GM19328 (cell line): Measurements from ENCODE around the gene ZNF598.
"Not testable (repeated sequence)": the region's sequence is repeated elsewhere in the genome, so short reads cannot be mapped to it uniquely, and the experiment has no call there.

Source experiments
- ATAC-seq: cut with Tn5 transposase; IDR thresholded peaks from one replicate; pipeline ENCODE4 v1.9.1; 2021; ENCODE audit warnings: mild to moderate bottlenecking, moderate library complexity; ENCODE audit not compliant: unreplicated experiment

The ZNF598 gene

DNA sequence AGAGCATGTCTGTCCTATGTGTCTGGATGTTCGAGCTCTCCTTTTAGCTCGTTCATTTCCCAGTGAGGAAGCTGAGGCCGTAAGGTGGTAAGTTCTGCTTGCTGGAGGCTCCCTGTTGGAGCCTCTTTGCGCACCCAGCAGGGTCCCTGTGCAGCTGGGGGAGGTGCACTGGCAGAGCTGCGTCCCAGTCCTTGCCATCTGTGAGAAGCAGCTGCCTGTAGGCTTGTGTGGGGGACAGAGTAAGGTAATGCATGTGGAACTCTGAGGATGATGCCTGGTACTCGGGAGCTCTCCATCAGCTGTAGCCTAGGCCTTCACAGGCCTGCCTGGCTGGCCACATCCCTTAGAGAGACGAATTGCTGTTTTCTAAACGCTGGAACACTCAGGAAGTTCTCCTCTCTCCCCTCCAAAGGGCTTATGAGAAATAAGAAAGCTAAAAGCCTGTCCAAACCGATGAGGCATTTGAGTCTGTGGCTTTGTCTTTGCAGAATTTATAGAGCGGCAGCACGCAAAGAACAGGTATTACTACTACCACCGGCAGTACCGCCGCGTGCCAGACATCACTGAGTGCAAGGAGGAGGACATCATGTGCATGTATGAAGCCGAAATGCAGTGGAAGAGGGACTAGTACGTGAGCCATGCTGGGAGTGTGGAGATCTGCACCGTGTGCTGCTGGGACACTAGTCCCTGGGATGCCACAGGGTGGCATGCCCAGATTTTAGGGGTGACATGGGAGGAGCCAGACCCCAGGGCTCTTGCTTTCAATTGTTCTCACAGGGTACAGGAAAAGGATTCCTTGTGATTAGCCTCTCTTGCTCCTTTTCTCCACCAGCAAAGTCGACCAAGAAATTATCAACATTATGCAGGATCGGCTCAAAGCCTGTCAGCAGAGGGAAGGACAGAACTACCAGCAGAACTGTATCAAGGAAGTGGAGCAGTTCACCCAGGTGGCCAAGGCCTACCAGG is 48.7 kb downstream of the ZNF598 start:
- no peak for ATAC-seq

DNA sequence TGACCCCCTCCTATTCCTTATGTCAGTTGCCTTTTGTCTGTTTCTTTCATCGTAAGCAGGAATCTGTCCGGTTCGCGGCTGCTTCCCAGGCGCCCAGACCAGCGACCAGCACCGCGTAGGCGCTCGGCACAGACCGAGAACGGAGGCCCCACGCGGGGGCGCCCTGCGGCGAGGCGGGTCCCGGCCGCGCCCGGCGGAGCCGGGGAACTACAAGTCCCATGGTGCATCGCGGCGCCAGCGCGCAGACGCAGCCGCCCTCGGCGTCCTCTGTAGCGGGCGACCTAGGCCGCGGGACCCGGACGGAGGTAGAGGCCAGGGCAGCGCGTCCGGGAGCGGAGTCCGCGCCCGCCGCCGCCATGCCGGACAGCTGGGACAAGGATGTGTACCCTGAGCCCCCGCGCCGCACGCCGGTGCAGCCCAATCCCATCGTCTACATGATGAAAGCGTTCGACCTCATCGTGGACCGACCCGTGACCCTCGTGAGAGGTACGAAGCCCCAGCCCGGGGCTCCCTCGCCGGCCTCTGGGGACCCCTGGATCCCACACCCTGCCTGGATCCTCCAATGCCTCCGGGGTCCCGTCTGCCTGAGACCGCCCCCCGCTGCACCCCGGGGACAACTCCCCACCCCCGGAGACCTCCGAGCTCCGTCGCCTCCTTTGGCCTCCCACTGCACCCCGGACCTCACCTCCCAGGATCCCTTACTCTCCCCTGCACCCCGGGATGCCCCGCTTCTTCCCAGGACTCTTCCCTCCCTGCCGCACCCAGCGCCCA is 50.2 kb downstream of the ZNF598 start, which contains the start of gene NDUFB10:
NDUFB10 (plus strand) TSS at position 270 of the 771 bp plus-strand sequence; CDS start at position 357, 87 bp downstream.
- peak; percentile 59 for ATAC-seq

DNA sequence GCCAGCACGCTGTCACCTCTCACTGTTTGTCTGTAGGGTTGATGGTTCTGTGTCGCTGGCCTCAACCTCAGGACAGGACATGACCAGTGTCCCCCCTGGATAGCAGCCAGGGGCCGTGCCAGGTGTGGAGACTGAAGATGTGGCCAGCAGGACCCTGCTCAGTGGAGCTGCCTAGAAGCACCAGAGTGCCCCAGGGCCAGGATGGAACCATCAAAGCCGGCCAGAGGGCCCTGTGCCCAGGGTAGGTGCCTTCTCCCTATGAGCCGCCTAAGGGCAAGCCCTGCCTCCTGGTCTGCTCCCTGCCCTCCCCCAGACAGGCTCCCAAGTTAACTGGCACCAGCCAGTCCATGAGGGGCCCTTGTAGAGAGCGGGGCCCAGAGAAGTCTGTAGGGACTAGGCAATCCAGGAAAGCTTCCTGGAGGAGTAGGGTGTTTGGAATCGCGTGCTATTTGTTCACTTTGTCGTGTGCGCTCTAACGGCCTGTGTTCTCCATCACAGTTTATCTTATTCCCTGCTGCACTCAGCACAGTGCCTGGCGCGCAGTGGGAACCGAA is 50.8 kb downstream of the ZNF598 start:
- ATAC-seq, result no peak

DNA sequence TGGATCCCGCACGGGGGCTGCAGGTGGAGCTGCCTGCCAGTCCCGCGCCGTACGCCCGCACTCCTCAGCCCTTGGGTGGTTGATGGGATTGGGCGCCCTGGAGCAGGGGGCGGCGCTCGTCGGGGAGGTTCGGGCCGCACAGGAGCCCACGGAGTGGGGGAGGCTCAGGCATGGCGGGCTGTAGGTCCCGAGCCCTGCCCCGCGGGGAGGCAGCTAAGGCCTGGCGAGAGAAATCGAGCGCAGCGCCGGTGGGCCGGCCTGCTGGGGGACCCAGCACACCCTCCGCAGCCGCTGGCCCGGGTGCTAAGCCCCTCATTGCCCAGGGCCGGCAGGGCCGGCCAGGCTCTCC is 51.5 kb downstream of the ZNF598 start:
- ATAC-seq, result not testable (repeated sequence)

DNA sequence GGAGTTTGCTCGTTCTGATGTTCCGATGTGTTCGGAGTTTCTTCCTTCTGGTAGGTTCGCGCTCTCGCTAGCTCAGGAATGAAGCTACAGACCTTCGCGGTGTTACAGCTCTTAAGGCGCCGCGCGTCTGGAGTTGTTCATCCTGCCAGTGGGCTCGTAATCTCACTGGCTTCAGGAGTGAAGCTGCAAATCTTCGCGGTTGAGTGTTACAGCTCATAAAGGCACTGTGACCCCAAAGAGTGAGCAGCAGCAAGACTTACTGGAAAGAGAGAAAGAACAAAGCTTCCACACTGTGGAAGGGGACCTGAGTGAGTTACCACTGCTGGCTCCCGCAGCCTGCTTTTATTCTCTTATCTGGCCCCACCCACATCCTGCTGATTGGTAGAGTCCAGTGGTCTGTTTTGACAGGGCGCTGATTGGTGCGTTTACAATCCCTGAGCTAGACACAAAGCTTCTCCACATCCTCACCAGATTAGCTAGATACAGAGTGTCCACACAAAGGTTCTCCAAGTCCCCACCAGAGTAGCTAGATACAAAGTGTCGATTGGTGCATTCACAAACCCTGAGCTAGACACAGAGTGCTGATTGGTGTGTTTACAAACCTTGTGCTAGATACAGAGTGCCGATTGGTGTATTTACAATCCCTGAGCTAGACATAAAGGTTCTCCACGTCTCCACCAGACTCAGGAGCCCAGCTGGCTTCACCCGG is 52.0 kb downstream of the ZNF598 start:
- ATAC-seq, result not testable (repeated sequence)

DNA sequence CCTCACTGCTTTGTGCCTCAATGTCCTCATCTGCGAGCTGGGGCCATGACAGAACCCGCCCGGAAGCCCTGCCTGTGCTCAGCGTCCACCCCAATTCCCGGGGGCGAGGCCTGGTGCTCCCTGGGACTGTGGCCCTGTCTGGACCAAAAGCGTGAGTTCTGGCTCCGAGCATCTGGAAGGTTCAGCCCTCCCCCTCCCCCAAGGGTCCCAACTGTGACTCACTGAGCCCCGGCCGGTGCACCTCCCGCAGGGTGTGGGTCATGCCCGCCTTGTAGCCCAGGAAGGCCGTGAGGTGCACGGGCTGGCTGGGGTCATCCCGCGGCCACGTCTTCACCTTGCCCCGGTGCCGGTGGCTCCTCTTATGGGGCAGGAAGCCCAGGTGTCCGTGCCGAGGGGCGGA is 55.9 kb downstream of the ZNF598 start:
- no peak for ATAC-seq

DNA sequence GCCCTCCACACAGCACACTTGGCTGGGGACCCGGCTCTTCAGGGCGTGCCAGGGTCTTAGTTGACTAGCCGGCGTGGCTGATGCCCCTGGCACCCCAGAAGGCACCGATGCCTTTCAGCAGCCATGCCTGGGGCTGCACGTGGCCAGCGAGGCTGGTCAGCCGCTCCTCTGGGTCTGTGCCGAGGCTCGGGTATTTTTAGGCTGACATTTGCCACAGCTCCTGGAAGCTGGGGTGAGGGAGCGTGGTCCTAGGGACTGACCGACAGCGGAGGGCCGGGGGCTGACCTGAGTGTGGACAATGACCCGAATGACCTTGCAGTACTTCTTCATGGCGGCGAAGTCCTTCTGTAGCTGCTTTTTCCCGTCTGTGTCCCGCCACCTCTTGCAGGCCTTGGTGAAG is 59.1 kb downstream of the ZNF598 start:
- no peak for ATAC-seq

DNA sequence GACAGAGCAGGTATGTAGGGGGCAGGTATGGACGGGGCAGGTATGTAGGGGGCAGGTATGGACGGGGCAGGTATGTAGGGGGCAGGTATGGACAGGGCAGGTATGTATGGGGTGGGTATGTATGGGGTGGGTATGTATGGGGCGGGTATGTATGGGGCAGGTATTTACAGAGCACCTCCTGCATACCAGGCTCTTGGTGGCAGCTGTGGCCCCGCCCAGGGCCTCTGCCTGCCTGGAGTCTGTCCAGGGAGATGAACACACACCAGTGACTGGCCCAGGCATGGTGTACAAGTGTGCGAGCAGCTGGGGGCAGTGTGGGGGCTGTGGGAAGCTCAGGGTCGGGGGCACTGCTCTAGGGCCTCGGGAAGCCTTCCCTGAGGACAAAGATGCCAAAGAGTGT is 59.6 kb downstream of the ZNF598 start:
- ATAC-seq, result no peak

DNA sequence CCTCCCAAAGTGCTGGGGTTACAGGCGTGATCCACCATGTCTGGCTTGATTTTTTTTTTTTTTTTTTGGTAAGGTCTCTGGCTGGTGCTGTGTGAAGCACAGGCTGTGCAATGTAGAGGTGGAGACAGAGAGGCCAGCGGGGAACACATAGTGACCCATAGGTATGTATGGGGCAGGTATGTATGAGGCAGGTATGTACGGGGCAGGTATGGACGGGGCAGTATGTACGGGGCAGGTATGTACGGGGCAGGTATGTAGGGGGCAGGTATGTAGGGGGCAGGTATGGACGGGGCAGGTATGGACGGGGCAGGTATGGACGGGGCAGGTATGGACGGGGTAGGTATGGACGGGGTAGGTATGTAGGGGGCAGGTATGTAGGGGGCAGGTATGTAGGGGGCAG is 60.1 kb downstream of the ZNF598 start:
- ATAC-seq, result no peak
